GM10266 (cell line): Measurements from ENCODE around the gene OR11G2.
"Not testable (repeated sequence)": the region's sequence is repeated elsewhere in the genome, so short reads cannot be mapped to it uniquely, and the experiment has no call there.

ENCODE experiments used
- DNase-seq: peaks from one replicate; pipeline ENCODE4 v3.0.0; 2012; ENCODE audit errors: extremely low spot score
- TF ChIP-seq, protein P1 (sequence below): IDR thresholded peaks from 2 replicates; pipeline ENCODE4 v1.5.1; 2012; ENCODE audit warnings: mild to moderate bottlenecking, low read depth; ENCODE audit not compliant: control insufficient read depth, insufficient read depth; ENCODE audit errors: missing control alignments

The OR11G2 gene

GRCh38 chr14:20195911-20196310 lies 5.2 kb downstream of the OR11G2 start:
- no peak for DNase-seq
- TF ChIP-seq, protein P1, sequence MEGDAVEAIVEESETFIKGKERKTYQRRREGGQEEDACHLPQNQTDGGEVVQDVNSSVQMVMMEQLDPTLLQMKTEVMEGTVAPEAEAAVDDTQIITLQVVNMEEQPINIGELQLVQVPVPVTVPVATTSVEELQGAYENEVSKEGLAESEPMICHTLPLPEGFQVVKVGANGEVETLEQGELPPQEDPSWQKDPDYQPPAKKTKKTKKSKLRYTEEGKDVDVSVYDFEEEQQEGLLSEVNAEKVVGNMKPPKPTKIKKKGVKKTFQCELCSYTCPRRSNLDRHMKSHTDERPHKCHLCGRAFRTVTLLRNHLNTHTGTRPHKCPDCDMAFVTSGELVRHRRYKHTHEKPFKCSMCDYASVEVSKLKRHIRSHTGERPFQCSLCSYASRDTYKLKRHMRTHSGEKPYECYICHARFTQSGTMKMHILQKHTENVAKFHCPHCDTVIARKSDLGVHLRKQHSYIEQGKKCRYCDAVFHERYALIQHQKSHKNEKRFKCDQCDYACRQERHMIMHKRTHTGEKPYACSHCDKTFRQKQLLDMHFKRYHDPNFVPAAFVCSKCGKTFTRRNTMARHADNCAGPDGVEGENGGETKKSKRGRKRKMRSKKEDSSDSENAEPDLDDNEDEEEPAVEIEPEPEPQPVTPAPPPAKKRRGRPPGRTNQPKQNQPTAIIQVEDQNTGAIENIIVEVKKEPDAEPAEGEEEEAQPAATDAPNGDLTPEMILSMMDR: no peak

DNA sequence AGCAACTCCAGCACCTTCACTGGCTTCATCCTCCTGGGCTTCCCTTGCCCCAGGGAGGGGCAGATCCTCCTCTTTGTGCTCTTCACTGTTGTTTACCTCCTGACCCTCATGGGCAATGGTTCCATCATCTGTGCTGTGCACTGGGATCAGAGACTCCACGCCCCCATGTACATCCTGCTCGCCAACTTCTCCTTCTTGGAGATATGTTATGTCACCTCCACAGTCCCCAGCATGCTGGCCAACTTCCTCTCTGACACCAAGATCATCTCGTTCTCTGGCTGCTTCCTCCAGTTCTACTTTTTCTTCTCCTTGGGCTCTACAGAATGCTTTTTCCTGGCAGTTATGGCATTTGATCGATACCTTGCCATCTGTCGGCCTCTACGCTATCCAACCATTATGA lies 6.8 kb downstream of the OR11G2 start:
- TF ChIP-seq, protein P1: no peak
- no peak for DNase-seq

DNA sequence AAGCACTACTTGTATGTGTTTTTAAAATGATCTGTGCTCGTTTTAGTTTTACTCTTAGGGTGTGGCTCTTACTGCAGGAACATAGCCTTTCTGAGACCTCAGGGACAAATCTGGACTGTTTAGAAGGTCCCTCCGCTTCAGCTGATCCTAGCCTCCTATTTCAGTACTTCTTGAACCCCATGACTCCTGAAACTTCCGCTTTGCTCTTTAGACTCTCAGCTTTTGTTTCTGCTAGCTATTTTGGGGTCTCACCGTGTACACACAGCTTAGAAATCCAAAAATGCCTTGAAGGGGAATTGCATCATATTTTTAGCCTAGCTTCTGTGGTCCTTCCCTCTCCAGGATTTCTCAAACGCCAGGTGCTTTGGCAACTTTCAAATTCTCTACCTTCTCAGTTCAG lies 8.3 kb downstream of the OR11G2 start:
- TF ChIP-seq, protein P1: no peak
- no peak for DNase-seq

GRCh38 chr14:20204721-20205120 lies 14.0 kb downstream of the OR11G2 start:
- DNase-seq: no peak
- TF ChIP-seq, protein P1: no peak

DNA sequence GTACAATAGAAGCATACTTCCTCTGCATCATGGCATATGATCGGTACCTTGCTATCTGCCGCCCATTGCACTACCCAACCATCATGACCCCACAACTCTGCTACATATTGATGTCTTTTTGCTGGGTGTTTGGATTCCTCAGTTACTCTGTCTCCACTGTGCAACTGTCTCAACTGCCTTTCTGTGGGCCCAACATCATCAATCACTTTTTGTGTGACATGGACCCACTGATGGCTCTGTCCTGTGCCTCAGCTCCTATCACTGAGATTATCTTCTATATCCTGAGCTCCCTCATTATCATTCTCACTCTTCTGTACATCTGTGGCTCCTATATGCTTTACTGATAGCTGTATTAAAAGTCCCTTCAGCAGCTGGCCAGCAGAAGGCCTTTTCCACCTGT lies 18.9 kb downstream of the OR11G2 start:
- DNase-seq: no peak

GRCh38 chr14:20212406-20212805 lies 21.7 kb downstream of the OR11G2 start:
- not testable (repeated sequence) for DNase-seq

More for the DNA sequence above, 18.9 kb downstream of the OR11G2 start:
- TF ChIP-seq, protein P1: no peak

- TF ChIP-seq, protein P1: no peak
- no peak for DNase-seq
Measured at GRCh38 chr14:20215196-20215595, 24.5 kb downstream of the OR11G2 start.

GRCh38 chr14:20219033-20219432 lies 28.3 kb downstream of the OR11G2 start:
- DNase-seq: no peak
- TF ChIP-seq, protein P1: no peak
